SH-SY5Y (cell line): Measurements from ENCODE around the gene CLHC1.

ENCODE experiments used
- GATA2 ChIP-seq: IDR thresholded peaks from 2 replicates; pipeline ENCODE4 v1.6.1; 2011; ENCODE audit warnings: mild to moderate bottlenecking, low read depth, low read length
- GATA3 ChIP-seq: IDR thresholded peaks from 2 replicates; pipeline ENCODE4 v1.6.1; 2011; ENCODE audit warnings: low read depth, mild to moderate bottlenecking, low read length, moderate library complexity

DNA sequence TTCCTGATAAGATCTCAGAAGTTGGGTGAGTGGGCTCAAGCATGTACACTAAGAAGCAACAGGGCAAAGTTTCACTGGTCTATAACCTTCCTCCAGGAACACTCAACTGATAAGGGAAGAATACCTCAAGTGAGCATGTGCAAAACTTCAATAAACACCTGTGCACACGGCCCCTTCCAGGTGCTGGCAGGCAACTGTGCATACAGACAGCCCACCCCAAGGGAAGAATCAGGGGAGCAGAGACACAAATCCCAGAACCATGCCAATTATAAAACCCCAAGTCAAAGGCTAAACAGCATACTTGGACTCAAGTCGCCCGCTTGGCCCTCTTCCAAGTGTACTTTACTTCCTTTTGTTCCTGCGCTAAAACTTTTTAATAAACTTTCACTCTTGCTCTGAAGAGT is 96.0 kb downstream of the CLHC1 start:
- TF ChIP-seq GATA2 (no peak), GATA3 (no peak)
